ENCODE measurements around the gene CEP63.
"Not testable (repeated sequence)": the region's sequence is repeated elsewhere in the genome, so short reads cannot be mapped to it uniquely, and the experiment has no call there.

Gene CEP63

DNA sequence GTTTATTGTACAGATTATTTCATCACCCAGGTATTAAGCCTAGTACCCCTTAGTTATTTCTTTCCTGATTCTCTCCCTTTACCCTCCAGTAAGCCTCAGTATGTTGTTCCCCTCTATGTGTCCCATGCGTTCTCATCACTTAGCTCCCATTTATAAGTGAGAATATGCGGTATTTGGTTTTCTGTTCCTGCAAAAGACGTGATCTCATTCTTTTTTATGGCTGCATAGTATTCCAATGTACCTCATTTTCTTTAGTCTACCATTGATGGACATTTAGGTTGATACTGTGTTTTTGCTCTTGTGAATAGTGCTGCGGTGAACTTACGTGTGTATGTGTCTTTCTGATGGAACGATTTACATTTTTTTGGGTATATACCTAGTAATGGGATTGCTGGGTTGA, 36.7 kb downstream of the CEP63 start:
- no peak for FAIRE-seq

DNA sequence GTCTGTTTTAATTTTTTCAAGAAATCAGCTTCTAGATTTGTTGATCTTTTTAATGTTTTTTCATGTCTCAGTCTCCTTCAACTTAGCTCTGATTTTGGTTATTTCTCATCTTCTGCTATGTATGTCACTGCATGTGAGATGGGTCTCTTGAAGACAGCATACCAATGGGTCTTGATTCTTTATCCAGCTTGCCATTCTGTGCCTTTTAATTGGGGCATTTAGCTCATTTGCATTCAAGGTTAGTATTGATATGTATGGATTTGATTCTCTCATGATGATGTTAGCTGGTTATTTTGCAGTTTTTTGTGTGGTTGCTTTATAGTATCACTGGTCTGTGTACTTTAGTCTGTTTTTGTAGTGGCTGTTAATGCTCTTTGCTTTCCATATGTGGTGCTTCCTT, 39.4 kb downstream of the CEP63 start:
- FAIRE-seq: no peak

DNA sequence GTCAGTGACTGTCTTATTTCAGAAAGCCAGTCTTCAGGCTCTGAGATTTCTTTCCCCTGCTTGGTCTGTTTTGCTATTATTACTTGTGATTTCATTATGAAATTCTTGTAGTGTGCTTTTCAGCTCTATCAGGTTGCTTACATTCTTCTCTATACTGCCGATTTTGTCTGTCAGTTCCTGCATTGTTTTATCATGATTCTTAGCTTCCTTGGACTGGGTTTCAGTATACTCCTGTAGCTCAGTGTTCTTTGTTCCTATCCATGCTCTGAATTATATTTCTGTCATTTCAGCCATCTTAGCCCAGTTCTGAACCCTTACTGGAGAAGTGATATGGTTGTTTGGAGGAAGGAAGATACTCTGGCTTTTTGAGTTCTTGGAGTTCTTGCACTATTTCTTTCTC, 40.5 kb downstream of the CEP63 start:
- no peak for FAIRE-seq

DNA sequence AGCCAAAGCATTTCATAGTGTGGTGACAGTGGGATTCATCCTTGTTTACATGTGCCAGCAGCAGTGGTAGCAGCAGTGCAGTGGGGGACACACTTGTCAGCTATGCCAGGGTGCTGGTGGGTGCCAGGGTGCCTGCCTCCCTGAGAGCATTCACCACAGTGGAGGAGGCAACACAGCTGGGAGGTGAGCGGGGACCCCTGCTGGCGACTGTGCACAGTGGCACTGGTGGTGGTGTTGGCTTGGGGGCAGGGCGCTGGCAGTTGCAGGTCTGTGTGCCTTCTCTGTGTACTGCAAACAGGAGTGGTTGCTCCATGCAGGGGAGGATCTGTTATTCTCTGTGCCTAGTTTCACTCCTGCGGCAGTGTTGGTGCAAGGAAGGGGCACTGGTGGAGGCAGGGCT, 41.2 kb downstream of the CEP63 start:
- no peak for FAIRE-seq

DNA sequence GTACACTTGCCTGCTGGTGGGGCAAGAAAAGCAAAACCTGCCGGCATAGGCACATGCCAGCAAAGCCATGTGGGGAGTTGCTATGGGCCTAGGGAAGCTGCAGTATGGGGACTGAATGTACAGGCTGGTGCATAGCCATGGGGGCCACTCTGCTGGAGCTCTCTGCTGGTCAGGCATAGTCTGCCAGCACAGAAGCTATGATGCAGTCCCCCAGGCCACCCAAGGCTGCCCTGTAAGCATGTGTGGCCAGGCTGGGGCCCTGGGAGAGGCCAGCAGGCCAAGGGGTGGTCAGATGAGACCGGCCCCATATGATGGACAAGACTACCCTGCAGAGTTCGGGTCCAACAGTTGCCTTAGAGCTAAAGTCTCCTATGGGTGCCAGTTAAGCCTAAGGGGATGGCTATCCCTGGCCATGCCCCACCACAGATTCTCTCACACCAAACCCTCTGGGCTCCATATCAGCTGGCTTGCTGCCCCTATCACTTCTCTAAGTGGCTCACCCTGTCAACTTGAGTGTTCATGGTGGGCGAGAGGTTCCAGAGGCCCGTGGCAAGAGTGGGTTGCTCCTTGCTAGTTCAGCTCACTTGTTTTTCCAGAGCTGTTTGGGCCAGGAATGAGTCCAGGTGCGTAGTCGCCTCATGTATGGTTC, 41.8 kb downstream of the CEP63 start:
- FAIRE-seq: no peak

DNA sequence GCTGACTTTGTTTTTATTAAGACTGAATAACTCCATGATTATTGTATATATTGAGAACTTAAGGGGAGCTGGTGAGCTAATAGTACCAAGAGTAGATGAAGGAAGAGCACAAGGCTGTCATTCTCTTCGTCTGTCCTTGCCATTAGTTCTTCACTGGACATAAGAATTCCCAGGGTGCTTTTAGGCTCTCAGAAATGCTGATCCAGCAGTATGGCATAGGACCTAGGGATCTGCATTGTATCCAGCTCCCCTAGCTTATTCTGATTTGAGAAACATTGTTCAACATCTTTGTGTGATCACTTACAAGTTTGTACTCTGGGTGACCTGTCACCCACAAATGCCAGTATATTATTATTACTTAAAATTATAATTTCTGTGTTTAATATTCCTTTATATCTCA, 47.6 kb downstream of the CEP63 start:
- no peak for FAIRE-seq

DNA sequence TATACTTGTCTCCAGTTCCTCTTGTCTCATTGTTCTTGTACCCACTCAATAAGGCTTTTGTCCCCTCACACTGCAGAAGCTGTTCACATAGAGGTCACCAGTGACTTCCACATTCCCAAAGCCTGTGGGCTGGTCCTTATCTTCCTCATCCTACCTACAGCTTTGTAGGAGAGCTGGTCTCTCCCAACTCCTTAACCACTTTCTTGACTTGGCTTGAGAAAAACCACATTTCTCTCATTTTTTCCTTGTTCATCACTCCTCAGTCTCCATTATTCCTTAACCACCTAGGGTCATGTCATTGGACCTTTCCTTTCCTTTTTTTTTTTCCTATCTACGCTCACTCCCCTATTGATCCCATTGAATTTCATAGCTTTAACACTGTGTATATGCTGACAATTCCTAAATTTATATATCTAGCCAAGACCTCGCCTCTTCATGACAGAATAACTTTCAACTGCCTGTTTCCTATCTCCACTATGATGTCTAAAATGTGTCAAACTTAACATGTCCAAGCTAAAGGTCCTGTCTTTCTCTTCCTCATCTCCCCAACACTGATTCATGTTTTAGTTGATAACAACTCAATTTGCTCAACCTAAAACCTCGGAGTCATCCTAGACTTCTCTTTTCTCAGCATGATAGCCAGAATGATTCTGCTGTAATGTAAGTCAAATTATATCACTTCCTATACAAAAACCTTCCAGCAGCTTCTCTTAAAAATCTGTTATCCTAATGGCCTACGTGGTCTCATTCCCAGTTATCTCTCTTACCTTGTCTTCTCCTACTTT, 49.5 kb downstream of the CEP63 start:
- FAIRE-seq: no peak

DNA sequence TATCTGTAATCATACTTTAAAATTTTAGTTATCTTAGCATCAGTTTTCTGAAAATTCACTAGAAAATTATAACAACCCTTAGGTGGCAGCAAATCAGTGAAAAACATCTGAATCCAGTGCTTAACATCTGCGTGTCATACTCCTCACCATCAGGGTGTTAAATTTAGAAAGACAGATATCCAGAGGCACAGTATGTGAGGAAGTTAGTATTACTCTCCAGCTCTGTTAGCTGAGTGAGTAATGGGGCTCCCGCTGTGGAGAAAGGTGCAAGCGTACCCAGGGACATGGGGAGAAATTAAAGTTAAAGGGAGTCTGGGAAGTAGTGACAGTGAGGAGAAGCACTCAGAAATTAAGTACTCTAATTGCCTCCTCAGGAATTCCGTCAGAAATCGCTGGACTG, 50.9 kb downstream of the CEP63 start:
- no peak for FAIRE-seq

DNA sequence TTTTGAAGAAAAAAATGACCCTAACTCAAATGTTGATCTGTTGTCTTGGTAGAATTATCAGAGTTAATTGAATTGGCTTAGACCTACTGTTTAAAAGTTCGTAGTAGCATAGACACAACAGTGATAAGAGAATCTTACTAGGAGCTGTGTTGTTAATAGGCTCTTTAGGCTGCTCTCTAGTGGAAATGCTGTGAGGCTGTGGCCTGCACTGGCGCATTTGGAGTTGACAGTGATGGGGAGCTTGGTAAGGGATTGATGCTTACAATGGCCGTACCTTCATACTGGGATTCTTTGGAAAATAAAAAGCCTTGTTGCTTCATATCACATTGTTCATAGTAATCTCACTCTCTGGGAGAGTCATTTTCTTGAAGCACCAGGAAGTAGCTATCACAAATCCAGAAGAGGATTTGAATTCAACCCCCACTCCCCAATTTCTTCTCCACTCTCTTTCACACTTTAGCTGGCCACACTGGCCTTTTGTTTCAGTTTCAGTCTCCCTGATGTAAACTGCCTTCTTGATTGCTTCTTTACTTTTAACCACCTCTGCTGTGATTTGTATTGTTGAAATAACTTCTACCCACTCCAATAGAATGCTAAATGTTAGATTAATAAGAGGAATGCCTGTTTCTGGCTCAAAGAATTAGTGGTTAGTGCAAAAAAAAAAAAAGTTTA, 56.6 kb downstream of the CEP63 start:
- FAIRE-seq: no peak

DNA sequence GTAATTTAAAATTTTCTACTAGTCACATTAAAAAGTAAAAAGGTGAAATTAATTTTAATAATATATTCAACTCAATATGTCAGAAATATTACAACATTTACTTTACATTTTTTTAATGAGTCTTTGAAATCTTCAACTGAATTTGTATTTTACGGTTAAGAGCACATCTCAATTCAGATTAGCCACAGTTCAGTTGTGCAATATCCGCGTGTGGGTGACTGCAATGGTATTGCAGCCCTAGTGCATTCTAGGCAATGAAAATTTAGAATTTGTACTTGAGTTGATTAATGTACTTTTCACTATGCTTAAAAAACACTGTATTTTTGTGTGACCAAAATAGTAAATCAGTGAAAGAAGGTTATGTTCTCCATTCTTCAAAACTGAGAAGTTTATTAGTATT, 57.3 kb downstream of the CEP63 start:
- FAIRE-seq: no peak

DNA sequence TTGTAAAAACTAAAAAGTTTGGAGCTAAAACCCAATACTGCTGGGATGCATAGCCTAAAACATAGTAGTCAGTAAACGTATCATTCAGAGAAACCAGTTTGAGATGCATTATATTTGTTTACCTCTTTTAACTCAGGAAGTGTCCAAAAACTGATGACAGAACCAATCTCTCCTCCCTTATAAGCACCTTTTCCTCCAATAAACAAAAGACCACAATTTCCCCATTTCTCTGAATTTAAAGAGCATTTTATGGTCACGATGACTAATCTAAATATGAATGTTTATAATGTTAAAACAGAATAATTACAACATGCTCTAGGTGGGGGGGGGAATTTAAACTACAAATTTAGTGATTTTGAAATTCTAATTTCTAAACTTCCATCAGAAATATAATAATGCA, 58.5 kb downstream of the CEP63 start:
- FAIRE-seq: no peak

DNA sequence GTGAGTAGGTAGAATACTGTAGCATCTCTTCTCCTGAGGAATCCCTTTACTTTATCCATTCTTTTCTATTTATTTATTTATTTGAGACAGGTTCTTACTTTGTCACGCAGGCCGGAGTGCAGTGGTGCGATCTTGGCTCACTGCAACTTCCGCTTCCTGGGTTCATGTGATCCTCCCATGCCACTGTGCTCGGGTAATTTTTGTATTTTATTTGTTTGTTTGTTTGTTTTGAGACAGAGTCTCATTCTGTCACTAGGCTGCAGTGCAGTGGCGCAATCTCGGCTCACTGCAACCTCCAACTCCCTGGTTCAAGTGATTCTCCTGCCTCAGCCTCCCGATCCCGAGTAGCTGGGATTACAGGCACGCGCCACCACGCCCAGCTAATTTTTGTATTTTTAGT, 58.9 kb downstream of the CEP63 start:
- FAIRE-seq: not testable (repeated sequence)

DNA sequence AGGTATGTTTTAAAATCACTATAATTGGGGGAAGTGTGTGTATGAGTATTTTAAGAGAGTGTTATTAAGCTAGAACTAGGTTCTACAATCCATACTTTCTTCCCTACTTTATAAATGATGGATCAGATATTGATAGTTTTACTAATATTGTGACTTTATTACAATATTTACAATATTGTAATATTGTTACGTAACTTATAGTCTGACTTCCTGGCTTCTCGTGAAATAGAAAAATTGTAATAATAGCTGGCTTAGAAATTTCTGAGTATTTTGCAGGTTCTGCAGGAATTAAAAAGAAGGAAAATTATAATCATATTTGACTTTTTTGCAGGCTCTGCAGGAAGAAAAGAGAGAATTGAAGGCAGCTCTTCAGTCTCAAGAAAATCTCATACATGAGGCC, 60.0 kb downstream of the CEP63 start:
- no peak for FAIRE-seq

DNA sequence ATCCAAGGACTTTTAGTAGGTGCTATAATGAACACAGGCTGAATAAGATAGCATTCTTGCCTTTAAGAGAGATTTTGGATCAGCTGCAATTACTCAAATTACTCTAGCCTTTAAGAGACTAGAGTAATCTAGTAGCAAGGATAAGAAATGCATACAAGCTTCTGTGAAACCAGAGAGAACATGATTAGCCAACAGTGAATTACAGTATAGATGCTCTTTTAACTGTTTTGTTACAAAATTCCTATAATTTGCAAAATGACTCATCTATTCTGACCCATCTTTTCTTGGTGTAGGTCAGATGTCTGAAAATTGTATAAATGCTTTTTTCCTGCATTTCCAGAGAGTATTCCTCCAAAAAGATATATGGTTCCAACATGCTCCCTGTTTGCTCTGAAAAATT, 66.9 kb downstream of the CEP63 start:
- FAIRE-seq: no peak

DNA sequence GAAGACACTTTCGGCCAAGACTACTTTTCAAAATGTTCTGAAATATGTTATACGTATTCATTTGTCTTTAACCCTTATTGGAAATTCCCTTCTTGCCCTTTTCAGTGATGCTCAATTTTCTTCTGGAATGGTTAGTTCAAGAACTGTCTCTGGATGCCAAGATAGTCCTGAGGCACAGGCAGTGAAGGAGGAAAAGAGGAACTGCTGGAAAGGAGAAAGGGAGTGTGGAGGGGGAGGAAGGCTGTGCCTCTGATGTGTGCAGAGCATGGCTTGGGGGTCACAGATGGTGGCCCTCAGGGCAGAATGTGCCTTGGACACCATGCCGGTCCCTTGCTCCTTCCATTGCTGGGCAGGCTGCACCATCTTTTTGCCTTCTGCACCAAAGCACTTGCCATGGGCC, 73.7 kb downstream of the CEP63 start:
- FAIRE-seq: no peak

DNA sequence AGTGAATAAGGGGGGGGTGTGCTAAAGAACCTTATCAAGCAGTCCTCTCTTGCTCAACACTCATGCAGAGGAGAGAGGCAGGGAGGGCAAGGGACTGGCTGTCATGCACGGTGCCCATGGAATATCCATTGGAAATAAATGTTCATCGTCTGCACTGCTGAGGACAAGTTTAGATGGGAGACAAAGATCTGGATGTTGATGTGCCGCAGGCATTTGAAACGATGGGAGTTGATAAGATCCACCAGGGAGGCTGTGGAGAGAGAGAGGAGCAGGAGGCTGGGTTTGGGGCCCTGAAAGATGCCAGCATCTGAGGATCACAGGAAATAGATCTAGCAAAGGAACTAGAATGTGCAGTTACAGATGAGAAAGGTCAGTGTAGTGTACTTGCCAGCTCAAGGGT, 76.2 kb downstream of the CEP63 start:
- no peak for FAIRE-seq

DNA sequence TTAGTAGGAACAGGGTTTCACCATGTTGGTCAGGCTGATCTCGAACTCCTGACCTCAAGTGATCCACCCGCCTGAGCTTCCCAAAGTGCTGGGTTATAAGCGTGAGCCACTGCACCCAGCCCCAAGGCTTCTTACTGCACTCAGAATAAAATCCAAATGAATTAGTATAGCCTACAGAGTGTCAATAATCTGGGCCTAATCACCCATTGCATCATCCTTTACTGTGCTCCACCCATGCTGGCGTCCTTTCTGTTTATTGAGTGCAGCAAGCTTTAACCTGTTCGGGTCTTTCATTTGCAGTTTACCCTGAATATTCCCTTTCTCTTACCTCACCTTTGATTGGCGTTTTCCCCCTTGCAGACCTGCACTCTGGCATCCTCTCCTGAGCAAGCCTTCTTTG, 77.7 kb downstream of the CEP63 start:
- no peak for FAIRE-seq

DNA sequence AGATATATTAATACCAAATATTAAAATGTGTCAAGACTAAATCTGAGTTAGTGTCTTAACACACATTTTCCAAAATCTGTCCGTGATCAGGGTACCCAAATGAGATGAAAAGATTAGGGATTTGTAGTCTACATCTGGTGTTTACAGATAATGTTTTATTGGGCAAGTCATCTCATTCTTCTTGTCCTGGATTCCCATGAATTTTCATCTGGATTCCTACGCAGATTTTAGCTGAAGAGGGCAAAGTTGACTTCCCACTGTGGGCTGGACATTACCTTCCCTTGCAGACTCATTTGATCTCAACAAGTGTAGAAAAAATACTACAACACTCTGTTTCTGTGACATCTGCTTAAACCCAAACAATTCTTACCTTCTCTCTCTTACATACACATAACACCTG, 79.1 kb downstream of the CEP63 start:
- no peak for FAIRE-seq

DNA sequence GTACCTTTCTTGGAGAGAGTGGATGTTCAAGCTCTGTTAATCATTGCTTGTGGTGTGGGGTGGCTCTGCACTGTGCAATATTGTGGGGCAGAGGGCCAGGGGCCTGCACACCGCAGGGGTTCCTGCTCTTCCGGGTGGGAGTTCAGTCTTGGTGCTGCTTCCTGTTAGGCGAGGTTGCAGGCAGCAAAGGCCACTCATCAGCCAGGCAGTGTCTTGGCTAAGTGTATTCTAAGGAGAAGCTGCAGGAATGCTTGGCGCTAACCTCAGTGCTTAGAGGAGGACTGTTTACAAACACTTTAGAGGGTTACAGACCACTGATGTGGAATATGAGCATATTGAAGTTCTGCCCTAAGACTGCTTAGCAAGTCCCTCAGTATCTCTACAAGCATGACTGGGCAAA, 81.7 kb downstream of the CEP63 start:
- no peak for FAIRE-seq

DNA sequence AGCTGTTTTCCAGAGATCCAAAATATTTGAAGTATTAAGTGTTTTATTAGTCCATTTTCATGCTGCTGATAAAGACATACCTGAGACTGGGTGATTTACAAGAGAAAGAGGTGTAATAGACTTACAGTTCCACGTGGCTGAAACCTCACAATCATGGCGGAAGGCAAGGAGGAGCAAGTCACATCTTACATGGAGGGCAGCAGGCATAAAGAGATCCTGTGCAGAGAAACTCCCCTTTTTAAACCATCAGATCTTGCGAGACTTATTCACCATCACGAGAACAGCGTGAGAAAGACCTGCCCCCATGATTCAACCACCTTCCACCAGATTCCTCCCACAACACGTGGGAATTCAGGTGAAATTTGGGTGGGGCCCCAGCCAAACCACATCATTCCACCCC, 82.9 kb downstream of the CEP63 start:
- no peak for FAIRE-seq

DNA sequence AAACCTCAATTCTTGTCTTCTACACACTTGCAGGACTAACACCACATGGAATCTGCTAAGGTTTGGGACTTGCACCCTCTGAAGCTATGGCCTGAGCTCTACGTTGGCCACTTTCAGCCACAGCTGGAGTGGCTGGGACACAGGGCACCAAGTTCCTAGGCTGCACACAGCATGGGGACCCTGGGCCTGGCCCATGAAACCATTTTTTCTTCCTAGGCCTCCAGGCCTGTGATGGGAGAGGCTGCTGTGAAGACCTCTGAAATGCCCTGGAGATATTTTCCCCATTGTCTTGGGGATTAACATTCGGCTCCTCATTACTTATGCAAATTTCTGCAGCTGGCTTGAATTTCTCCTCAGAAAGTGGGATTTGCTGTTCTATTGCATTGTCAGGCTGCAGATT, 84.0 kb downstream of the CEP63 start:
- not testable (repeated sequence) for FAIRE-seq

DNA sequence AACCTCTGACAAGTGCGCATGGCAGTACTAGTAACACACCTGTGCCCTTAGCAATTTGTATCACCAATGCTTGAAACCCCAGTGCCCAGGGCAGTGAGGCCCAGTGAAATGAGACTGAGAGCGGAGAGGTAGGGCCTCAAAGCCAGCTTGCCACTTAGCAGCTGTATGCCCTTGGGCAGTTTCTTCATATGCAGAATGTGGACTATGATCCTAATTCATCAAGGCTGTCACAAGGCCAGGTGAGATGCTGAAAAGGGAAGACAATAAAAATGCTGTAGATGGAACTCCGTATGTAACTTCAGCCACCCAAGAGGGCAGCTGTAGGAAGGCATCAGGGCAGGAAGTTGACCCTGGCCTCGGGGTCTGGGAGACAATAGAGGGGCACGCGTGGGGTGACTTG, 90.6 kb downstream of the CEP63 start:
- FAIRE-seq: no peak

DNA sequence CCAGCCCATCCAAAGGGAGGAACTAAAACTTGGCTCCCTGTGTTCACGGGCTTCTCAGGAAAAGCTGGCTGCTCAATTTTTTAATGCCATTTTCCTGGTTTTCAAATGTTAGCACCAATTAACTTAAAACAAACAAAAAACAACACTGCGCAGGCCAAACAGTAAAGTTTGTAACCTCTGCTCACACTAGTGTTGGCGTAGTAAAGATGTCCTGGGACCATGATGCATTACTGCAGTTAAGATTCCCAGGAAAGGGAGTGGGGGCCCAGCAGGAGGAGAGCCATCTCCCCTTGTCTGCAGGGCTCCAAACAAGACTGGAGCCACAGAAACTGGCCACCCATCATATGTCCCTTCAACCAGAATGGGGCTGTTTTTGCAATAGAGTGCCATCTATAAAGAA, 91.0 kb downstream of the CEP63 start:
- FAIRE-seq: no peak

DNA sequence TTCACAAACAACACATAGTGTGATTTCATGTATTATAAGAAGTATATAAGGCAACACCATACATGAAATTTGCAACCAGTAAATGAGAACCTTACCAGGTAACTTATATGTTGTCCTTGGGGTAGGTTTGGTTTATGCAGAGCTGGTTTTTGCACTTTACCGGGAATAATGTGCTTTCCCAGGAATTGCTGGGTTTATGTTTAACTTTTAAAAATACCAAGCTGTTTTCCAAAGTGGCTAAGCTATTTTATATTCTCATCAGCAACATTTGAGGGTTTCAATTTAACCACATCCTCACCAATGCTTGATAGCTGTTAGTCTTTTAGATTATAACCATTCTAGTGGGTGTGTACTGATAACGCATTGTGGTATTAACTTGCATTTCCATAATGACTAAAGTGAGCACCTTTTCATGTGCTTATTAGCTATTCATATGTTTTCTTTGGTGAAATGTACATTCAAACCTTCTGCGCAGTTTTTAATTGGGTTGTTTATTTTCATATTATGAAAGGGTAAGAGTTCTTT, 93.3 kb downstream of the CEP63 start:
- no peak for FAIRE-seq

Data from G401.6 (cell line).